Measurements from ENCODE around the gene CDC42BPB.

CDC42BPB gene

DNA sequence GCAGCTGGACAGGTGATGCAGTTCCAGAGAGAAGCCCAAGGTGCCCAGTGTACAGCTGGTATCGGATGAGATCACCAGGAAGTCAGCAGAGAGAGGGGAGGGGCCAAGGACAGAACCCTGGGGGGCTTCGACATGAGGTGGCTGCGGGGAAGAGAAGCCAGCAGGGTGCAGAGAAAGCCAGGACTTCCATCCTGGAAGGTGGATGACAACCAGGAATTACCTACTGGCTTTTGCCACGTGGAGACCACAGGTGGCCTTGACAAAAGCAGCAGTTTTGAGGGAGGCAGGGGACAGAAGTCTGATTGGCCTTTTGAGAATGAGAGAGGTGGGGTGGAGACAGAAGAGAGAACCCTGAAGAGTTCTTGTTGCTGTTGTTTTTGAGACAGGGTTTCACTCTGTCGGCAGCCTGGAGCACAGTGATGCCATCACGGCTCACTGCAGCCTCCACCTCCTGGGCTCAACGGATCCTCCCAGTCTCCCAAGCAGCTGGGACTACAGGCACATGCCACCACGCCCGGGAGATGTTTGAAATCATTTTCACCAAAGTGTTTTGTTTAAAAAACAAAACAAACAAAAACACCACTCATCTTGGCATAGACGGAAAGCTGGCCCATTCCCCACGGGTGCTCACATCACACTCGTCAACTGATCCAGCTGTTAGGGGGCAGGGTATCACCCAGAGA is 35.2 kb downstream of the CDC42BPB start (continued):
- TF ChIP-seq ZEB2 (tag by site-specific recombination; IDR thresholded peaks at IDR 0.05) = peak; percentile 58; the same call in 1 of the 2 replicates
- TF ChIP-seq ZNF776 (tag by site-specific recombination; IDR thresholded peaks at IDR 0.05; ENCODE audit: borderline replicate concordance) = no peak
- TF ChIP-seq ZNF701 (tag by site-specific recombination; IDR thresholded peaks at IDR 0.05) = 0 out of 2 replicates have a peak, but pooled peaks have one; percentile 50
- no peak for TF ChIP-seq HIC1 (tag by site-specific recombination; IDR thresholded peaks at IDR 0.05)
- TF ChIP-seq ZNF335 (tag by site-specific recombination; conservative IDR thresholded peaks at IDR 0.05) = peak; percentile 63
- TF ChIP-seq ZBTB17 (tag by site-specific recombination; IDR thresholded peaks at IDR 0.05) = peak; percentile 26
- peak; percentile 92 for TF ChIP-seq ZNF600 (tag by site-specific recombination; IDR thresholded peaks at IDR 0.05)
- TF ChIP-seq ZNF530 (tag by site-specific recombination; IDR thresholded peaks at IDR 0.05; ENCODE audit: low read depth) = no peak
- TF ChIP-seq SALL2 (tag by site-specific recombination; IDR thresholded peaks at IDR 0.05; ENCODE audit: borderline replicate concordance) = no peak
- 0 out of 2 replicates have a peak, but pooled peaks have one; percentile 6 for TF ChIP-seq OSR2 (tag by site-specific recombination; IDR thresholded peaks at IDR 0.05)
- TF ChIP-seq, protein P1, sequence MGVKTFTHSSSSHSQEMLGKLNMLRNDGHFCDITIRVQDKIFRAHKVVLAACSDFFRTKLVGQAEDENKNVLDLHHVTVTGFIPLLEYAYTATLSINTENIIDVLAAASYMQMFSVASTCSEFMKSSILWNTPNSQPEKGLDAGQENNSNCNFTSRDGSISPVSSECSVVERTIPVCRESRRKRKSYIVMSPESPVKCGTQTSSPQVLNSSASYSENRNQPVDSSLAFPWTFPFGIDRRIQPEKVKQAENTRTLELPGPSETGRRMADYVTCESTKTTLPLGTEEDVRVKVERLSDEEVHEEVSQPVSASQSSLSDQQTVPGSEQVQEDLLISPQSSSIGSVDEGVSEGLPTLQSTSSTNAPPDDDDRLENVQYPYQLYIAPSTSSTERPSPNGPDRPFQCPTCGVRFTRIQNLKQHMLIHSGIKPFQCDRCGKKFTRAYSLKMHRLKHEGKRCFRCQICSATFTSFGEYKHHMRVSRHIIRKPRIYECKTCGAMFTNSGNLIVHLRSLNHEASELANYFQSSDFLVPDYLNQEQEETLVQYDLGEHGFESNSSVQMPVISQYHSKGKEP (tag by site-specific recombination; IDR thresholded peaks at IDR 0.05) = no peak
- TF ChIP-seq ZBTB20 (tag by site-specific recombination; IDR thresholded peaks at IDR 0.05) = peak; percentile 39; the same call in 1 of the 2 replicates
- no peak for TF ChIP-seq MEIS1 (CRISPR knock-in tag; IDR thresholded peaks at IDR 0.05; ENCODE audit: borderline replicate concordance)
- 0 out of 2 replicates have a peak, but pooled peaks have one; percentile 20 for TF ChIP-seq ZNF10 (tag by site-specific recombination; IDR thresholded peaks at IDR 0.05)
- peak; percentile 32; the same call in 1 of the 2 replicates for TF ChIP-seq ZNF629 (tag by site-specific recombination; IDR thresholded peaks at IDR 0.05)
- no peak for TF ChIP-seq ZNF311 (tag by site-specific recombination; IDR thresholded peaks at IDR 0.05; ENCODE audit: borderline replicate concordance)
- peak; percentile 89 for TF ChIP-seq SCRT2 (tag by site-specific recombination; IDR thresholded peaks at IDR 0.05)
- peak; percentile 99 for TF ChIP-seq ZIC2 (tag by site-specific recombination; IDR thresholded peaks at IDR 0.05)
- peak; percentile 77 for TF ChIP-seq GLIS2 (tag by site-specific recombination; IDR thresholded peaks at IDR 0.05)
- peak; percentile 29; the same call in 1 of the 2 replicates for TF ChIP-seq FEZF1 (tag by site-specific recombination; IDR thresholded peaks at IDR 0.05)
- TF ChIP-seq, protein P2, sequence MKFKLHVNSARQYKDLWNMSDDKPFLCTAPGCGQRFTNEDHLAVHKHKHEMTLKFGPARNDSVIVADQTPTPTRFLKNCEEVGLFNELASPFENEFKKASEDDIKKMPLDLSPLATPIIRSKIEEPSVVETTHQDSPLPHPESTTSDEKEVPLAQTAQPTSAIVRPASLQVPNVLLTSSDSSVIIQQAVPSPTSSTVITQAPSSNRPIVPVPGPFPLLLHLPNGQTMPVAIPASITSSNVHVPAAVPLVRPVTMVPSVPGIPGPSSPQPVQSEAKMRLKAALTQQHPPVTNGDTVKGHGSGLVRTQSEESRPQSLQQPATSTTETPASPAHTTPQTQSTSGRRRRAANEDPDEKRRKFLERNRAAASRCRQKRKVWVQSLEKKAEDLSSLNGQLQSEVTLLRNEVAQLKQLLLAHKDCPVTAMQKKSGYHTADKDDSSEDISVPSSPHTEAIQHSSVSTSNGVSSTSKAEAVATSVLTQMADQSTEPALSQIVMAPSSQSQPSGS (tag by site-specific recombination; IDR thresholded peaks at IDR 0.05; ENCODE audit: low read depth) = peak; percentile 31; the same call in 1 of the 2 replicates
- TF ChIP-seq ZNF280C (tag by site-specific recombination; IDR thresholded peaks at IDR 0.05) = no peak
- peak; percentile 79; the same call in 1 of the 2 replicates for TF ChIP-seq ZNF394 (tag by site-specific recombination; IDR thresholded peaks at IDR 0.05; ENCODE audit: borderline replicate concordance)
- TF ChIP-seq ZBTB7A (tag by site-specific recombination; IDR thresholded peaks at IDR 0.05; ENCODE audit: low read depth) = no peak
- 0 out of 2 replicates have a peak, but pooled peaks have one; percentile 7 for TF ChIP-seq ZBTB21 (tag by site-specific recombination; IDR thresholded peaks at IDR 0.05)
- TF ChIP-seq REPIN1 (tag by site-specific recombination; IDR thresholded peaks at IDR 0.05; ENCODE audit: low read depth) = no peak
- TF ChIP-seq ZBTB26 (tag by site-specific recombination; optimal IDR thresholded peaks at IDR 0.05) = no peak
- TF ChIP-seq ZNF121 (tag by site-specific recombination; IDR thresholded peaks at IDR 0.05) = no peak
- TF ChIP-seq PATZ1 (tag by site-specific recombination; IDR thresholded peaks at IDR 0.05) = peak; percentile 75
